ENCODE data around the gene IKZF3.
A peak's percentile ranks its signal among the peaks of the same experiment; 100 is the strongest.
"Not testable (repeated sequence)": the region's sequence is repeated elsewhere in the genome, so short reads cannot be mapped to it uniquely, and the experiment has no call there.

Gene IKZF3

DNA sequence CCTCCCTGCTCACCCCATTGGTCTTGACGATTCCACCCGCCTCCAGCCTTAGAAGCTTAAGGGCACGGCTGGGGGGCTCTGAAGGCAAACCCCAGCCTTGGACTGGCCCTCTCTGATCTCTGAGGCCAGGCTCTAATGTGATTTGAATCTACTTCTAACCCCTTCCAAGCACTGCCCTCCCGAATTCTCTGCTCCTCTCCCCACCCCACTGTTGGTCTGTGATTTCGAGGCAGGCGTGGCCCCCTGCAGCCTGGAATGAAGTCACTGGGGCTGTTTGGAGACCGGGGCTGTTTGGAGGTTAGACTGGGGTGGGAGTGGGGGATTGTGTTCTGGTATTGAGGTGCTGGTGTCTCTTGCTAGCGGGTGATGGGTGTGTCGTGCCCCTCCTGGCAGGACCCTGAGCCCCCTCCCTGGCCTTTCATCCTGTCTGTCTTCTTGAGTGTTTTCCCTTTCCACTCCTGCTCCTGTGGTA lies 124.2 kb downstream of the IKZF3 start:
- no peak for DNase-seq (ENCODE audit: low read depth, low spot score)

DNA sequence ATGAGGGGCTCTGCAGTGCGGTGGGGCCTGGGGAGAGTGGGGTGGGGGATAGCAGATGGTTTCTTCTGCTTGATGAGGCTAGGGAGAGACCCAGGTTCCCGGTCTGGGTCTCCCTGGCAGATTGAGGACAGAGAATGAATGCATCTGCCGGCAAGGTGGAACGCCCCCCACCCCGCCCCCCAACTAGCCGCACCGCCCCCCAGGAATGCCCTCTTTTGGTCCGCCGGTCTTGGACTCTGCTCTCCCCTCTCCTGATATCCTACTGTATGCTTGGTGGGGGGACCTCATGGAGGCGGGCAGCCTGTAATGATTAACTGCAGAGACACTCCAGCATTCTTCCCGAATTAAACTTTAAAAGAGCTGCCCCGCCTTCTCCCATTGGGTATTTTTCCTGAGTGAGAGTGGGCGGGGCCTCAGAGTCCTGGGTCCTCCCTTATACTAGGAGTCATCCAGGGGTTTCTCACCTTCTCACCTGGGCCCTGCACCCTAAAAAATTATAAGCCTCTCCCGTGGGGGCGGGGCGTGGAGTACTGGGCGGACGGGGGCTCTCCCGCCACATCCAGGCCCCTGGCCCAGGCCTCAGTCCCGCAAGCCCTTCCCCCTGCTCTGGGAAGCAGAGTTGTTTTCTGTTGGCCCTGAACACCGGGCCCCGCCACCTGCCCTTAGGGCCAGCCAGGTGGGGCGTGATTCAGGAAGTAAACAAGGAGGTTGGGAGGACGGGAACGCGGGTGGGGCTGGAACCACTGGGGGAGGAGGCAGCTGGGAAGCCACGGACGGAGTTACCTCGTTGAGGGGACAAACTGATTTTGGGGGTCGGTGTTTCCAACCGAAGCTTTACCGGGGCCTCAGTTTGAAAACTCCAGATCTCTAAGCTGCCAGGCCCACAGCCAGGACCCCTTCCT lies 124.9 kb downstream of the IKZF3 start:
- DNase-seq (ENCODE audit: low read depth, low spot score): no peak

- no peak for DNase-seq (ENCODE audit: low read depth, low spot score)
These were observed 125.6 kb downstream of the IKZF3 start for GRCh38 chr17:39738568-39738901.

- no peak for DNase-seq (ENCODE audit: low read depth, low spot score)
These were observed 126.1 kb downstream of the IKZF3 start, which contains the start of gene GRB7 for GRCh38 chr17:39737760-39738567. Gene GRB7 (plus strand): TSS chr17:39737938. CDS start chr17:39742302, 4,364 bp downstream.

DNA sequence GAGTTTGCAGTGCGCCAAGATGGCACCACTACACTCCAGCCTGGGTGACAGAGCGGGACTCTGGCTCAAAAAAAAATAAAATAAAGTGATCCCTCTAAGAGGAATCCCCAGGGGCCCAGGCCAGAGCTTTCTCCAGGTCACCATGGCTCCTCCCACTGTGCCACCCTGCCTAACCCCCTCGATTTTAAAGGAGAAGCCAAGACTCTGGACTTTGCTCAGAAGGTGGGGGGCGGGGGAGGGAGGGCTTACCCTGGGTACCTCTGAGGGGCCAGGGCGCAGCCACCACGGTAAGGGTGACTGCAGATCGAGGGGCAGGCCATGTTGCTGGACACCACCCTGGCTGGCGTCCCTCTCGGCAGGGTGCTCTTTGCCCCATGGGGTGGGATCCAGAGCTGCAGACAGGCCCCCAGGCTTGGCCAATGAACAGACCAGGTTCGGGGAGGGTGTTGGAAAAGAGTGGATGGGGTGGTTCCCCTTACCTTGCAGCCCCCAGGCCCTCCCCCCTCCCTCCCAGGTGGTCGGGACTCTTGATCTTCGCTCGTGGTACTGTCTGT lies 126.8 kb downstream of the IKZF3 start:
- no peak for DNase-seq (ENCODE audit: low read depth, low spot score)

GRCh38 chr17:39736319-39737165 lies 127.6 kb downstream of the IKZF3 start:
- DNase-seq (ENCODE audit: low read depth, low spot score): no peak

- no peak for DNase-seq (ENCODE audit: low read depth, low spot score)
These were observed 128.2 kb downstream of the IKZF3 start for GRCh38 chr17:39735882-39736281.

DNA sequence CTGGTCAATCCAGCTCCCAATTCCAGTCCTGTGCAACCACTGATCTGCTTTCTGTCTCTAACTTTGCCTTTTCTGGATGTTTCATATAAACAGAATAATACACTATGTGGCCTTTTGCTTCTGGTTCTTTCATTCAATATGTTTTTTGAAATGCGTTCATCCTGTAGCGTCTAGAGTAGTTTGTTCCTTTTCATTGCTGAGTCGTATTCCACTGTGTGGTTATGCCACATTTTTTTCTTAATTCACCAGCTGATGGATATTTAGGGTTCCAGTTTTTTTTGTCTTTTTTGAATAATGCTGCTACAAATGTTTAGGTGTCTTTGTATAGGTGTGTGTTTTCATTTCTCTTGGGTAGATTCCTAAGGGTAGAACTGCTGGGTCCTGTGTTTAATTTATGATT lies 131.5 kb downstream of the IKZF3 start:
- no peak for DNase-seq (ENCODE audit: low read depth, low spot score)

DNA sequence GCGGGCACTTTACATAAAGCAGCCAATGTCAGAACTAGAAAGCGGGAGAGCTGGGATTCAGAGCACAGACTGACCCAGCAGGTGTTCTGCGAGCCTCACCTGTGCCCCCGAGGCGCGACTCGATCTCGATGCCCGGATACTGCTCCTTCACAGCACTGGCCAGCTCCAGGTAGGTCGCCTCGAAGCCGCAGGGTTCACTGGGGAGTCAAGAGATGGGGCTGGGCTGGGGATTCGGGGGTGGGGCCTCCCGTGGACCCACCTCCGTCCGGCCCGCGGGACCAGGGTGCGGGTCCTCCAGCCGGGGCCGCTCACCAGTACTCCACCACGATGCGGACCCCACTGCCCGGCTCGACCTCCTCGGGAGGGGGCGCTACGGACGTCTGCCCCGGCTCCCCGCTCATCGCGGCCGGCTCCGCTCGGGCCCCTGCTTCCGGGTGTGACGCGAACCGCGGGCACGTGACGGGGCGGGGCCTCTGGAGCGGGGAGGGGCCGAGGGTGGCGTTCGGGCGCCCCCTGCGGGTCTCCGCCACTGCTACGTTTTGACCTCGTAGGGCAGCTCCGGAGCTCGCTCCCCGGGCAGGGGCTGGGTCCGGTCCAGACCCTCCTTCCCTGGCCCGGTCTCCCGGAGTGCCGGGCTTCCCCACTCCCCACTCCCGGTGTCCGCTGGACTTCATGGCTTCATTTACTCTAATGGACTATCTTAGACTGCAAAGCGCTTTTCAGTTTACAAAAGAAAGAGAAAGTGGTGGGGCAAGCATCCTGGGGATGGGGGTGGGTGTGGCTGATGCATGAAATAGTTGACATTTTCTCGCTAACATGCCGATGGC lies 133.8 kb downstream of the IKZF3 start, which contains the start of gene MIEN1:
TSS of gene MIEN1 (minus strand) at position 438 of the 827 bp plus-strand sequence. CDS start at position 401, 37 bp downstream.
- DNase-seq (ENCODE audit: low read depth, low spot score): peak; percentile 39

DNA sequence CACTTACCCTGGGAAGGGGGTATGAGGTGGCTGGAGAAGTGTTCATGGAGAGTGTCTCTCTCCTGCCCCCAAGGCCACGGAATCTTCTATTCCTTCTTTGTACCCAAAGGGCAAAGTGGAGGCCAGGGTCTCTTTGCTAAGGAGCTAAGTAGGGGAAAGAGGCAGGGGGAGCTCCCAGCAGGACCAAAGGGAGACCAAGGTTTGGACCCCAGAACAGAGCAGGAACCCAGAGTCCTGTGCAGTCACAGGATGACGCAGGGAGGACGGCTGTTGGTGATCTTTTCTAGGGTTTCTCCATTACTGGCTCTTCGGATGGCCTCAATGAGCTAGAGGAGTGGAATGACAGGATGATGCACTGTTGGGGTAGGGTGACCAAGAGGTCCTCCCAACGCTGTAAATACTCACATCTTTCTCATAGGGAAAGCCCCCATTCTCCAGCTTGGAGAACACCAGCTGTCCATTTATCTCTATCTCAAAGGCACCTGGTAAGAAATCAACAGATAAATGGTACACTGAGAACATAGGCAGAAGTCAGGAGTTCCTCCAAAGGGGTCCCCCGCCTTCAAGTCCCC lies 134.7 kb downstream of the IKZF3 start:
- DNase-seq (ENCODE audit: low read depth, low spot score): no peak

- no peak for DNase-seq (ENCODE audit: low read depth, low spot score)
These were observed 136.6 kb downstream of the IKZF3 start for GRCh38 chr17:39727556-39727955.

DNA sequence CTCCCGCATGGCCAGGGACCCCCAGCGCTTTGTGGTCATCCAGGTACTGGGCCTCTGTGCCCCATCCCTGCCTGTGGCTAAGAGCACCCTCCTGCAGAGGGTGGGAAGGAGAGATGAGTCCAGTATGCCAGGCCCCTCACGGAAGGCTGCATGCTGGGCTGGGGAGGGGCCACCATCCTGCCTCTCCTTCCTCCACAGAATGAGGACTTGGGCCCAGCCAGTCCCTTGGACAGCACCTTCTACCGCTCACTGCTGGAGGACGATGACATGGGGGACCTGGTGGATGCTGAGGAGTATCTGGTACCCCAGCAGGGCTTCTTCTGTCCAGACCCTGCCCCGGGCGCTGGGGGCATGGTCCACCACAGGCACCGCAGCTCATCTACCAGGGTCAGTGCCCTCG lies 137.5 kb downstream of the IKZF3 start:
- DNase-seq (ENCODE audit: low read depth, low spot score): no peak

GRCh38 chr17:39725923-39726322 lies 138.2 kb downstream of the IKZF3 start:
- DNase-seq (ENCODE audit: low read depth, low spot score): not testable (repeated sequence)

- DNase-seq (ENCODE audit: low read depth, low spot score): no peak
These were observed 139.4 kb downstream of the IKZF3 start for GRCh38 chr17:39724731-39725130.

GRCh38 chr17:39722965-39723848 lies 140.9 kb downstream of the IKZF3 start:
- no peak for DNase-seq (ENCODE audit: low read depth, low spot score)

DNA sequence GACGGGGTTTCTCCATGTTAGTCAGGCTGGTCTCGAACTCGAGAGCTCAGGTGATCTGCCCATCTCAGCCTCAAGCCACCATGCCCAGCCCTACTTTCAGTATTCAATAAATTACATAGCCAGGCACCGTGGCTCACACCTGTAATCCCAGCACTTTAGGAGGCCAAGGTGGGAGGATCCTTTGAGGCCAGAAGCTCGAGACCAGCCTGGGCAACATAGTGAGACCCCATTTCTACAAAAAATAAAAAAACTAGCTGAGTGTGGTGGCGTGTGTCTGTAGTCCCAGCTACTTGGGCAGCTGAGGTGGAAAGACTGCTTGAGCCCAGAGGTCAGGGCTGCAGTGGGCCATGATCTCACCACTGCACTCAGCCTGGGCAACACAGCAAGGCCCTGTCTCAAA lies 142.0 kb downstream of the IKZF3 start:
- DNase-seq (ENCODE audit: low read depth, low spot score): no peak

- no peak for DNase-seq (ENCODE audit: low read depth, low spot score)
These were observed 144.4 kb downstream of the IKZF3 start for GRCh38 chr17:39719563-39720355.

- DNase-seq (ENCODE audit: low read depth, low spot score): no peak
These were observed 146.5 kb downstream of the IKZF3 start for GRCh38 chr17:39717660-39718059.

Data from brain pericyte (primary cell).